Measurements from ENCODE around the gene GLCE. TPM values are rescaled to one million over a fixed set of nuclear protein-coding genes. Genes with fewer than 3 reads are reported as not detected.

GLCE gene
- total and polyA plus RNA-seq, 9 of the 15 experiments (the other 6 are each of a cell fraction or from before 2014, with no cell fraction given) = 4.6 to 12.3 (median 10.6) TPM

DNA sequence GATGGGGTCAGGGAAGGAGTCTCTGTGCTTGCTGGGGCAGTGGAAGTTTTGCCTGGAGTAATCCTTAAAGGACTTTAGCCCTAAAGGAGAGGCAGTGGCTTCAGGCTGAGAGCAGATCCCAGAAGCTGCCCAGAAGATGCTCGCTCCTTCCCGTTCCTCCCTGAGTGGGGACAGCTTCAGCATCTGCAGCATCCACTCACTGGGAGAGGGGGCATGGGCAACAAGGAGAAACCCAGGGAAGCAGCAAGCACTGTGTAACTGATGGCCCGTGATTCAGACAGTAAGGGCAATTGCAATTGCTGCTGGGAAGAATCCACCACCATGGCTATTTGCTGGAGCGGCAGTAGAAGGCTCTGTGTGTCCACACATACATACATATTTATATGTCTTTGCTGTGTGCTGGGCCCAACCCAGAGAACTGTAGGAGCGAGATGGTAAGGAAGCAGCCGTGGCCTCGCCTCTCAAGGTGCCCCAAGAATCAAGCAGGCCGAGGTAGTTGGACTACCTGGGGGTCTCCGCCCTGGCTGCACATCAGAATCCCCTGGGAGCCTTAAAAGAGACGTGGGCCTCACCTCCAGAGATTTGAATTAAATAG is 132.5 kb downstream of the GLCE start:
- Histone ChIP-seq H3K9me1 (ENCODE audit: control insufficient read depth, insufficient read depth, low read length) (no peaks in the 10 kb centered on the region), H3K27me3 (ENCODE audit: control insufficient read depth in 2 of 2, insufficient read depth in 2 of 2, low read length in 2 of 2) (peaks cover 16 to 71% of the 10 kb centered on the region in 2 experiments), H3K27ac (ENCODE audit: extremely low read depth, low read depth, low read length) (no peak overlapping the region), H3K9ac (ENCODE audit: insufficient read depth in 1 of 2, low read depth in 2 of 2, low read length in 2 of 2) (no peak overlapping the region), H3K79me2 (ENCODE audit: control insufficient read depth, insufficient read depth, low read length) (no peaks in the 10 kb centered on the region), H3K36me3 (ENCODE audit: control insufficient read depth, insufficient read depth, low read length) (no peaks in the 10 kb centered on the region), H2AFZ (ENCODE audit: low read depth, low read length) (no peak overlapping the region), H4K20me1 (replicated peaks; ENCODE audit: control insufficient read depth, insufficient read depth, low read length) (no peaks in the 10 kb centered on the region; the same call in 1 of the 2 replicates), H3K9me3 (replicated peaks; ENCODE audit: control insufficient read depth, insufficient read depth, low read depth, low read length) (no peaks in the 10 kb centered on the region), H3K4me1 (replicated peaks in 1 of 2; ENCODE audit: control insufficient read depth in 2 of 2, insufficient read depth in 2 of 2, low read length in 2 of 2) (no peaks in the 10 kb centered on the region), H3K4me3 (no peak overlapping the region), H3K4me2 (ENCODE audit: insufficient read depth, low read length) (no peak overlapping the region)
- WGBS (ENCODE audit: insufficient coverage, low coverage, missing lambda C conversion rate) = 0% methylated on average over 10 of the region's 10 CpGs
- intact Hi-C loops (cut with micrococcal nuclease) (no loop called here), in situ Hi-C loops (cut with MboI) (no loop called here)
- no peak for ATAC-seq
- ChIA-PET CTCF (ENCODE audit: low intra/inter-chr PET ratio) (no interaction called here), POLR2A (no interaction called here)
- TF ChIP-seq, protein P1, sequence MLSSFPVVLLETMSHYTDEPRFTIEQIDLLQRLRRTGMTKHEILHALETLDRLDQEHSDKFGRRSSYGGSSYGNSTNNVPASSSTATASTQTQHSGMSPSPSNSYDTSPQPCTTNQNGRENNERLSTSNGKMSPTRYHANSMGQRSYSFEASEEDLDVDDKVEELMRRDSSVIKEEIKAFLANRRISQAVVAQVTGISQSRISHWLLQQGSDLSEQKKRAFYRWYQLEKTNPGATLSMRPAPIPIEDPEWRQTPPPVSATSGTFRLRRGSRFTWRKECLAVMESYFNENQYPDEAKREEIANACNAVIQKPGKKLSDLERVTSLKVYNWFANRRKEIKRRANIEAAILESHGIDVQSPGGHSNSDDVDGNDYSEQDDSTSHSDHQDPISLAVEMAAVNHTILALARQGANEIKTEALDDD (IDR thresholded peaks at IDR 0.05) = no peak
- TF ChIP-seq GTF2E2 (tag; IDR thresholded peaks at IDR 0.05) (no peak), CGGBP1 (CRISPR knock-in tag; IDR thresholded peaks at IDR 0.05) (no peak), PTRF (tag; IDR thresholded peaks at IDR 0.05) (no peak), CBX2 (IDR thresholded peaks at IDR 0.05; ENCODE audit: insufficient read depth, low read length, poor library complexity, severe bottlenecking) (no peak), ZNF175 (CRISPR knock-in tag; IDR thresholded peaks at IDR 0.05; ENCODE audit: low read depth) (no peak), CXXC5 (CRISPR knock-in tag; IDR thresholded peaks at IDR 0.05) (no peak), TAF1 (IDR thresholded peaks at IDR 0.05; ENCODE audit: control insufficient read depth, extremely low read depth, insufficient read depth, low read length, severe bottlenecking) (no peak), KAT2B (IDR thresholded peaks at IDR 0.05; ENCODE audit: low read depth, low read length) (no peak), HDAC8 (tag; IDR thresholded peaks at IDR 0.05) (no peak), TOE1 (IDR thresholded peaks at IDR 0.05; ENCODE audit: borderline replicate concordance) (no peak), TOE1 (CRISPR knock-in tag; IDR thresholded peaks at IDR 0.05; ENCODE audit: borderline replicate concordance, low read depth) (no peak), CREB3L1 (IDR thresholded peaks at IDR 0.05; ENCODE audit: borderline replicate concordance, low read depth) (no peak), HCFC1 (IDR thresholded peaks at IDR 0.05; ENCODE audit: low read depth, low read length) (no peak), ZKSCAN3 (CRISPR knock-in tag; IDR thresholded peaks at IDR 0.05) (no peak), NCOA2 (IDR thresholded peaks at IDR 0.05; ENCODE audit: partially characterized antibody in 2 of 2) (no peak)
- no peak for DNase-seq (ENCODE audit: extremely low read depth in 1 of 4, low spot score in 3 of 4)
- no TSS peak for BruUV-seq (replicated peaks)
- no peak for FAIRE-seq
